Measurements from ENCODE around the gene REX1BD. TPM values are rescaled to one million over a fixed set of nuclear protein-coding genes. Genes with fewer than 3 reads are reported as not detected.

The REX1BD gene
- total RNA-seq, 1 experiment from 2014 or later = 72.3 TPM

- H2AFZ ChIP-seq (ENCODE audit: low read length) = no peak overlapping the region
- no peaks in the 10 kb centered on the region for H3K27me3 ChIP-seq (ENCODE audit: insufficient read depth, low read length)
- no peak for TF ChIP-seq CTCF (conservative IDR thresholded peaks at IDR 0.05)
- no peak overlapping the region for H3K27ac ChIP-seq (ENCODE audit: insufficient read length, low read depth, low read length)
- no peak overlapping the region for H4K8ac ChIP-seq (replicated peaks; ENCODE audit: insufficient read length, low read depth, low read length)
- H2BK5ac ChIP-seq (ENCODE audit: insufficient read length, low read length) = no peak overlapping the region
- no peak overlapping the region for H2BK15ac ChIP-seq (ENCODE audit: low read depth, low read length)
- no peaks in the 10 kb centered on the region for H3K9me3 ChIP-seq (ENCODE audit: control insufficient read depth, low read depth, low read length)
- no peak overlapping the region for H2BK120ac ChIP-seq (ENCODE audit: low read depth, low read length, poor library complexity, severe bottlenecking)
- Mint-ChIP-seq H3K36me3 (ENCODE audit: insufficient read depth in 1 of 3, low read depth in 3 of 3) (peaks cover 32 to 64% (median 40%) of the 10 kb centered on the region in 3 experiments), H3K9me3 (no peaks in the 10 kb centered on the region), H3K27ac (peak overlapping the region in 1 of 3 experiments; percentile 18; a peak in 1 of 7 replicates), H3K27me3 (ENCODE audit: low read depth) (peaks cover 2% of the 10 kb centered on the region), H3K4me1 (peaks cover 9 to 13% of the 10 kb centered on the region in 2 experiments), H3K4me3 (no peak overlapping the region)
- no peak overlapping the region for H2BK12ac ChIP-seq (ENCODE audit: insufficient read length, low read depth, low read length)
- H3K4me1 ChIP-seq (ENCODE audit: insufficient read depth, low read length) = peaks cover 8% of the 10 kb centered on the region; the same call in 1 of the 2 replicates
- H3K18ac ChIP-seq (ENCODE audit: insufficient read length, low read depth, low read length) = no peak overlapping the region
- no peak overlapping the region for H3K9ac ChIP-seq (ENCODE audit: extremely low read depth, insufficient read length, low read length)
- H3K23me2 ChIP-seq (ENCODE audit: insufficient read length, low read depth, low read length, poor library complexity, severe bottlenecking) = peaks cover 8% of the 10 kb centered on the region
- WGBS (ENCODE audit: extremely low coverage, insufficient read length, low lambda C conversion rate) = no CpG with 5 or more reads among the region's 8 CpGs
- H3K4me2 ChIP-seq (ENCODE audit: insufficient read depth, insufficient read length, low read length) = no peak overlapping the region
- H3T11ph ChIP-seq (ENCODE audit: low read length) = no peak overlapping the region
- H4K20me1 ChIP-seq (ENCODE audit: control insufficient read depth, insufficient read depth, insufficient read length) = peaks cover 2% of the 10 kb centered on the region
- no peak overlapping the region for H2AK5ac ChIP-seq (ENCODE audit: insufficient read length, low read length)
- no peak overlapping the region for H3K14ac ChIP-seq (ENCODE audit: insufficient read depth, low read length)
- H3K4ac ChIP-seq (ENCODE audit: low read depth, low read length) = no peak overlapping the region
- DNase-seq = no peak
- no peak overlapping the region for H2BK20ac ChIP-seq (ENCODE audit: low read depth, low read length, poor library complexity, severe bottlenecking)
- no peak overlapping the region for H4K5ac ChIP-seq (ENCODE audit: insufficient read length, low read depth, low read length)
- H3K79me2 ChIP-seq (ENCODE audit: insufficient read depth, low read length) = peaks cover 14% of the 10 kb centered on the region
- no peak overlapping the region for H3K56ac ChIP-seq (ENCODE audit: insufficient read length, low read depth, low read length)
- H3K23ac ChIP-seq (ENCODE audit: insufficient read length, low read depth, low read length) = no peak overlapping the region
- H3K79me1 ChIP-seq (ENCODE audit: insufficient read depth, low read depth, low read length, poor library complexity, severe bottlenecking) = peaks cover 7% of the 10 kb centered on the region
- H4K91ac ChIP-seq (ENCODE audit: insufficient read length, low read depth, low read length) = no peak overlapping the region
Observed at GRCh38 chr19:18576383-18576782, 12.2 kb upstream of the REX1BD start.

Measured in H9 (cell line).